Measurements from ENCODE around the gene NAALADL2.
"Not testable (repeated sequence)": the region's sequence is repeated elsewhere in the genome, so short reads cannot be mapped to it uniquely, and the experiment has no call there.

Gene NAALADL2

GRCh38 chr3:175453361-175453760, 594.2 kb downstream of the NAALADL2 start:
- POLR2A ChIA-PET = no interaction called here
- CTCF ChIA-PET = interaction anchor here (1.3 kb wide), 1 partner anchor 27 kb away, joined by 4 read pairs; no protein-coding TSS in a partner anchor
- TF ChIP-seq CTCF (IDR thresholded peaks at IDR 0.05; ENCODE audit: control extremely low read depth, extremely low read depth, low read depth, missing control alignments) = no peak
- no peak for DNase-seq (ENCODE audit: extremely low spot score)

- CTCF ChIA-PET = interaction anchor here (1.3 kb wide), 1 partner anchor 13 kb away, joined by 3 read pairs; no protein-coding TSS in a partner anchor
- POLR2A ChIA-PET = no interaction called here
- no peak for DNase-seq (ENCODE audit: extremely low spot score)
- no peak for TF ChIP-seq CTCF (IDR thresholded peaks at IDR 0.05; ENCODE audit: control extremely low read depth, extremely low read depth, low read depth, missing control alignments)
These were observed 597.3 kb downstream of the NAALADL2 start for GRCh38 chr3:175456466-175456865.

- DNase-seq (ENCODE audit: extremely low spot score) = no peak
- POLR2A ChIA-PET = no interaction called here
- CTCF ChIA-PET = interaction anchor here (1.3 kb wide), 1 partner anchor 13 kb away, joined by 3 read pairs; no protein-coding TSS in a partner anchor
- TF ChIP-seq CTCF (IDR thresholded peaks at IDR 0.05; ENCODE audit: control extremely low read depth, extremely low read depth, low read depth, missing control alignments) = no peak
These were observed 598.2 kb downstream of the NAALADL2 start for GRCh38 chr3:175457301-175457700.

- CTCF ChIA-PET = interaction anchor here (1.1 kb wide), 1 partner anchor 32 kb away, joined by 3 read pairs; no protein-coding TSS in a partner anchor
- DNase-seq (ENCODE audit: extremely low spot score); POLR2A ChIA-PET: not testable (repeated sequence)
These were observed 601.8 kb downstream of the NAALADL2 start for GRCh38 chr3:175460849-175461399.

GRCh38 chr3:175464362-175464761, 605.2 kb downstream of the NAALADL2 start:
- POLR2A ChIA-PET = no interaction called here
- no peak for DNase-seq (ENCODE audit: extremely low spot score)
- CTCF ChIA-PET = interaction anchor here (0.6 to 1.9 kb wide), 3 partner anchors 13 to 16 kb away, joined by 3 to 7 read pairs (median 3); no protein-coding TSS in a partner anchor

GRCh38 chr3:175469124-175469523, 610.0 kb downstream of the NAALADL2 start:
- POLR2A ChIA-PET = no interaction called here
- CTCF ChIA-PET = no interaction called here
- no peak for DNase-seq (ENCODE audit: extremely low spot score)
- no peak for TF ChIP-seq CTCF (IDR thresholded peaks at IDR 0.05; ENCODE audit: control extremely low read depth, extremely low read depth, low read depth, missing control alignments)

More at GRCh38 chr3:175464362-175464761, 605.2 kb downstream of the NAALADL2 start:
- TF ChIP-seq CTCF (IDR thresholded peaks at IDR 0.05; ENCODE audit: control extremely low read depth, extremely low read depth, low read depth, missing control alignments) = no peak

GRCh38 chr3:175475765-175476164, 616.6 kb downstream of the NAALADL2 start:
- CTCF ChIA-PET = interaction anchor here (1.7 kb wide), 1 partner anchor 21 kb away, joined by 6 read pairs; no protein-coding TSS in a partner anchor
- TF ChIP-seq CTCF (IDR thresholded peaks at IDR 0.05; ENCODE audit: control extremely low read depth, extremely low read depth, low read depth, missing control alignments) = no peak
- POLR2A ChIA-PET = no interaction called here
- DNase-seq (ENCODE audit: extremely low spot score) = no peak

All from GM10248 (cell line).